Body of pancreas (tissue), 4 donors: ENCODE measurements around the gene SLC38A8.

Source experiments
- POLR2A ChIP-seq, 3 donors: fragments of 450-650 bp; IDR thresholded peaks; one replicate each; pipeline ENCODE4 v1.6.1; 2016; ENCODE audit warnings: antibody characterized with exemption in 3 of 3, mild to moderate bottlenecking in 2 of 3
- TF ChIP-seq, protein P1 (sequence below), 7 experiments: fragments of 450-650 bp in 4 of 7; fragments of 200-600 bp in 3 of 7; sonication (generic) in 3 of 7; IDR thresholded peaks; one replicate each; pipeline ENCODE4 v1.5.1; 2016 to 2019; ENCODE audit warnings: antibody characterized with exemption in 7 of 7

GRCh38 chr16:84081446-84081989 lies 38.9 kb upstream of the SLC38A8 start:
- TF ChIP-seq, protein P1, sequence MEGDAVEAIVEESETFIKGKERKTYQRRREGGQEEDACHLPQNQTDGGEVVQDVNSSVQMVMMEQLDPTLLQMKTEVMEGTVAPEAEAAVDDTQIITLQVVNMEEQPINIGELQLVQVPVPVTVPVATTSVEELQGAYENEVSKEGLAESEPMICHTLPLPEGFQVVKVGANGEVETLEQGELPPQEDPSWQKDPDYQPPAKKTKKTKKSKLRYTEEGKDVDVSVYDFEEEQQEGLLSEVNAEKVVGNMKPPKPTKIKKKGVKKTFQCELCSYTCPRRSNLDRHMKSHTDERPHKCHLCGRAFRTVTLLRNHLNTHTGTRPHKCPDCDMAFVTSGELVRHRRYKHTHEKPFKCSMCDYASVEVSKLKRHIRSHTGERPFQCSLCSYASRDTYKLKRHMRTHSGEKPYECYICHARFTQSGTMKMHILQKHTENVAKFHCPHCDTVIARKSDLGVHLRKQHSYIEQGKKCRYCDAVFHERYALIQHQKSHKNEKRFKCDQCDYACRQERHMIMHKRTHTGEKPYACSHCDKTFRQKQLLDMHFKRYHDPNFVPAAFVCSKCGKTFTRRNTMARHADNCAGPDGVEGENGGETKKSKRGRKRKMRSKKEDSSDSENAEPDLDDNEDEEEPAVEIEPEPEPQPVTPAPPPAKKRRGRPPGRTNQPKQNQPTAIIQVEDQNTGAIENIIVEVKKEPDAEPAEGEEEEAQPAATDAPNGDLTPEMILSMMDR (IDR thresholded peaks at IDR 0.05), result no peak
- TF ChIP-seq POLR2A (IDR thresholded peaks at IDR 0.05), result no peak
